Endothelial cell (in vitro differentiated cells): Measurements from ENCODE around the gene EFCAB6. TPM values are rescaled to one million over a fixed set of nuclear protein-coding genes. Genes with fewer than 3 reads are reported as not detected.

ENCODE experiments used
- DNase-seq: peaks from one replicate; pipeline ENCODE4 v3.0.0; 2021; ENCODE audit warnings: low spot score
- H3K27ac Mint-ChIP-seq: one replicate; pipeline ENCODE4 v1.8.0; 2021; ENCODE audit warnings: mixed read lengths, inconsistent platforms; ENCODE audit not compliant: unreplicated experiment
- H3K27me3 Mint-ChIP-seq: one replicate; pipeline ENCODE4 v1.8.0; 2021; ENCODE audit warnings: mild to moderate bottlenecking, moderate library complexity, mixed read lengths, inconsistent platforms; ENCODE audit not compliant: unreplicated experiment
- H3K36me3 Mint-ChIP-seq: one replicate; pipeline ENCODE4 v1.8.0; 2021; ENCODE audit warnings: mild to moderate bottlenecking, low read depth, mixed read lengths, inconsistent platforms; ENCODE audit not compliant: unreplicated experiment
- H3K4me1 Mint-ChIP-seq: one replicate; pipeline ENCODE4 v1.8.0; 2021; ENCODE audit warnings: mild to moderate bottlenecking, mixed read lengths, inconsistent platforms; ENCODE audit not compliant: unreplicated experiment
- H3K4me3 Mint-ChIP-seq: one replicate; pipeline ENCODE4 v1.8.0; 2021; ENCODE audit warnings: mild to moderate bottlenecking, mixed read lengths, inconsistent platforms; ENCODE audit not compliant: unreplicated experiment
- H3K9me3 Mint-ChIP-seq: one replicate; pipeline ENCODE4 v1.8.0; 2021; ENCODE audit warnings: mixed read lengths, inconsistent platforms; ENCODE audit not compliant: unreplicated experiment
- total RNA-seq: library from RNA; stranded (reverse); fragmentation: NEBNext Ultra II Directional; extraction: Animal tissue kit (Norgen Biotek cat#: 25700); gene quantifications from one replicate; pipeline ENCODE4 v1.2.1, GENCODE V29; 2021; ENCODE audit not compliant: unreplicated experiment
- TF ChIP-seq, protein P1 (sequence below): fragments of 200-600 bp; sonication (generic); IDR thresholded peaks from one replicate; pipeline ENCODE4 v1.5.0; 2021; ENCODE audit warnings: antibody characterized with exemption; ENCODE audit not compliant: unreplicated experiment

Gene EFCAB6
- total RNA-seq, 1 donor from 2014 or later: 0.69 TPM

DNA sequence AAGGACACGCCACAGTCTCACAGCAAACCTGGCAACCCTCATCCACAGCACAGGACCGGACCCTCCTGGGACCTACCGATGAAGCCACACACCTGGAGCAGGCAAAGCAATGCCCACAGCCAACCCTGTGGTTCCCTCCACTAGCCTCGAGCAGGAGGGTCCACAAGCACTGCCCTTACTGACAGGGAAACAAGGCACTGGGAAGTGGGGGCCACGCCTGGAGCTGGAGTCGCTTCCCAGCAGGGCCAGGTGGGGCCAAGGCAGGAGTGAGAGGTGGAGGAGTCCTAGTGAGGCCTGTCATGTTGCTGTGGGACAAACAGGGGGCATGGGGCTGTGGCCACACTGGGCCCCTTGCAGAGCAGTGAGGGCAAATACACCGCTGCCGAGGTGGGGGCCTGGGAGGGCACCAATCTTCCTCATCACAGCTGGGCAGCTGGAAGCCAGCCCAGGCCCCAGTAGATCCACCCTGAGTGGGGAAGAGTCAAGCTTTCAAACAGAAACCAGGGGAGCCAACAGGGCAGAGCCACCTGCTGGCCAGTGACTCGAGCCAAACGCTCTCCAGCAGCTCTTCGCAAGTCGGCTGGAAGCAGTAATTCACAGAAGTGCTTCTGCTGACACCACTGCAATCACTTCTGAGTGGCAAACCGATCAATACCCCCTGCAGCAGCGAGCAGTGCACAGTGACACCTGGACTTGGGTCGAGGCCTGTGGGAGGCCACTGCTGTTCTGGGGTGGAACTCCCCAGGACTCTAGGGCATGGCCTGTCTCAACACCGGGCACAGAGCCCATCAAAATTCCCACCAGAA lies 36.5 kb upstream of the EFCAB6 start:
- peaks cover 13% of the 10 kb centered on the region for H3K27me3 Mint-ChIP-seq
- H3K9me3 Mint-ChIP-seq: no peaks in the 10 kb centered on the region
- no peak overlapping the region for H3K27ac Mint-ChIP-seq
- H3K4me3 Mint-ChIP-seq: no peak overlapping the region
- H3K4me1 Mint-ChIP-seq: peaks cover 70% of the 10 kb centered on the region
- peaks cover 6% of the 10 kb centered on the region for H3K36me3 Mint-ChIP-seq
- peak; percentile 50 for DNase-seq
- TF ChIP-seq, protein P1, sequence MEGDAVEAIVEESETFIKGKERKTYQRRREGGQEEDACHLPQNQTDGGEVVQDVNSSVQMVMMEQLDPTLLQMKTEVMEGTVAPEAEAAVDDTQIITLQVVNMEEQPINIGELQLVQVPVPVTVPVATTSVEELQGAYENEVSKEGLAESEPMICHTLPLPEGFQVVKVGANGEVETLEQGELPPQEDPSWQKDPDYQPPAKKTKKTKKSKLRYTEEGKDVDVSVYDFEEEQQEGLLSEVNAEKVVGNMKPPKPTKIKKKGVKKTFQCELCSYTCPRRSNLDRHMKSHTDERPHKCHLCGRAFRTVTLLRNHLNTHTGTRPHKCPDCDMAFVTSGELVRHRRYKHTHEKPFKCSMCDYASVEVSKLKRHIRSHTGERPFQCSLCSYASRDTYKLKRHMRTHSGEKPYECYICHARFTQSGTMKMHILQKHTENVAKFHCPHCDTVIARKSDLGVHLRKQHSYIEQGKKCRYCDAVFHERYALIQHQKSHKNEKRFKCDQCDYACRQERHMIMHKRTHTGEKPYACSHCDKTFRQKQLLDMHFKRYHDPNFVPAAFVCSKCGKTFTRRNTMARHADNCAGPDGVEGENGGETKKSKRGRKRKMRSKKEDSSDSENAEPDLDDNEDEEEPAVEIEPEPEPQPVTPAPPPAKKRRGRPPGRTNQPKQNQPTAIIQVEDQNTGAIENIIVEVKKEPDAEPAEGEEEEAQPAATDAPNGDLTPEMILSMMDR: no peak

DNA sequence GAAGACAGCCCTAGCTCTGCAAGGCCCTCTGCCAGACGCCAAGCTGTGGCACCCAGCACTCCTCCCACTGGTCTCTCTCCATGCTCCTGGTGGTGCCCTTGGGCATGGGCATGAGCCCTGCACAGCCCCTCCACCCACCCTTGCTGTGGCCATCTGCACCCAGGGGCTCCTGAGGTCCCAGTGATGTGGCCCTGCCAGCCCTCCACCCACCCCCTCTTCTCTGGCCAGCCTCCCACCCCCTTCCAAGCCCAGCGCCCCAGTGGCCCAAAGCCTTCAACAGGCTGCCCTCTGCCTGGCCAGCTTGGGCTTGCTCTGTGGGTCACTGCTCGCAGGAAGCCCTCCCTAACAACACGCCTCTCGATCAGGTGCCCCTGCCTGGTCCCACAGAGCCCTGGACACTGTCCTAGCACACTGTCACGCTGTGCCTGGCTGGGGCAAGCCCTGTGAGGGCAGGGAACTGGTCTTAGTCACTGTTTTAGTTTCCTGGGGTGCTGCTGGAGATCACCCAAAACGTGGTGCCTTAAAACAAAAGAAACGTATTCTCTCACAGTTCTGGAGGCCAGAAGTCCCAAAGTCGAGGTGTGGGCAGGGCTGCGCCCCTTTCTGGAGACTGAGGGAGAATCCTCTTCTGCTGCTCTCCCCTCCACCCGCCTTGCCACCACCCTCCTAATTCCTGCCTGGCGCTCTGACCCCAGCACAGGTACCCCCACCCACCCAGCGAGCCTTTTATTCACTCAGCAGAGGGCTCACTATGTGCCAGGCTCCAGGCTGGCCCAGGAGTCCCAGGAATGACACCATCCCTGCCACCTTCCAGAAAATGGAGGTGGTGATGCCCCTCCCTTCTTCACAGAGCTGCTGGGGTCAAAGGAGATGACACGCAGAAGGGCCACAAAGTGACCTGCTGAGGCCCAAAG lies 35.5 kb upstream of the EFCAB6 start:
- Mint-ChIP-seq H3K4me3 (no peak overlapping the region), H3K27ac (no peak overlapping the region), H3K27me3 (peaks cover 9% of the 10 kb centered on the region), H3K9me3 (no peaks in the 10 kb centered on the region), H3K36me3 (peaks cover 6% of the 10 kb centered on the region), H3K4me1 (peaks cover 69% of the 10 kb centered on the region)
- no peak for DNase-seq
- TF ChIP-seq, protein P1: no peak

DNA sequence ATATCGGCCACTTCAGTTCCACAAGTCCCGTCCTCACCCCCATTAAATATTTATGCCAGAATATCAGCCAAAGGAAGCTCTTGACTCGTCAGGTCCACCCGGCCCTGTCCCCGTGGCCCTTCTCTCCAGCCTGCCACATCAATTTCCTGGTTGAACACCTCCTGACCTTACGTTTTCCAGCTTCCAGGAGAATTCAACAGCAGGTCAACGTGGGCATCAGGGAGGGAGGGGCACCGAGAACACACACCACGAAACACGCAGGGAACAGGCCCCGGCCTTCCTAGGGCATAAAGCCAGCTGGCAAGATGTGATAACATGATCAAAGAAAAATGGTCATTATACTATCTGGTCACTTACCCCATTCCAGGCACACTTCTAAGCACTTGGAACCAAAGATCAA lies 34.9 kb upstream of the EFCAB6 start:
- Mint-ChIP-seq H3K9me3 (no peaks in the 10 kb centered on the region), H3K36me3 (peaks cover 6% of the 10 kb centered on the region), H3K4me1 (peaks cover 62% of the 10 kb centered on the region), H3K27me3 (peaks cover 9% of the 10 kb centered on the region), H3K4me3 (no peak overlapping the region), H3K27ac (peak overlapping the region; percentile 85)
- TF ChIP-seq, protein P1: no peak
- no peak for DNase-seq

DNA sequence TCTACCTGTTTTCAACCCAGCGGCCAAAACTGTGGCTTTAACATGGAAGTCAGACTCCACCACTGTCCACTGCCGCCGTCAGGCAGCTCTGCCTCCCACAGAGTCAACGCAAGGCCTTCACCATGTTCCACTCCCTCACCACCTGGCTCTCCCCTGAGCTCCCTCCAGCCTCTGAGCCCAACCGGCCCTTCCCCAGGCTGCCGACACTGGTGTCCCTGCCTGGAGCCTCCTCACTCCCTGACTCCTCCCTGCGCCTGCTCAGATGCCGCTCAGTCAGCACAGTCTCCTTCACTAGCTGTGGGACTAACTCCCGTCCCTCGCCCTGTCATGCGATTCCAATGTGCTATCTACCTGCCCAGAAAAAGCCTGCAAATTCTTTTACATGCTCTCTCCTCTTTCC lies 33.9 kb upstream of the EFCAB6 start:
- H3K36me3 Mint-ChIP-seq: peaks cover 6% of the 10 kb centered on the region
- TF ChIP-seq, protein P1: no peak
- peaks cover 9% of the 10 kb centered on the region for H3K27me3 Mint-ChIP-seq
- peak overlapping the region; percentile 24 for H3K4me3 Mint-ChIP-seq
- no peaks in the 10 kb centered on the region for H3K9me3 Mint-ChIP-seq
- no peak for DNase-seq
- H3K27ac Mint-ChIP-seq: peak overlapping the region; percentile 85
- H3K4me1 Mint-ChIP-seq: peaks cover 54% of the 10 kb centered on the region
